HG03460 (cell line): ENCODE results near the gene KMT2B.
"Not testable (repeated sequence)": the region's sequence is repeated elsewhere in the genome, so short reads cannot be mapped to it uniquely, and the experiment has no call there.

Experiments
- ATAC-seq: cut with Tn5 transposase; IDR thresholded peaks from one replicate; pipeline ENCODE4 v1.9.1; 2021; ENCODE audit not compliant: unreplicated experiment

The KMT2B gene

DNA sequence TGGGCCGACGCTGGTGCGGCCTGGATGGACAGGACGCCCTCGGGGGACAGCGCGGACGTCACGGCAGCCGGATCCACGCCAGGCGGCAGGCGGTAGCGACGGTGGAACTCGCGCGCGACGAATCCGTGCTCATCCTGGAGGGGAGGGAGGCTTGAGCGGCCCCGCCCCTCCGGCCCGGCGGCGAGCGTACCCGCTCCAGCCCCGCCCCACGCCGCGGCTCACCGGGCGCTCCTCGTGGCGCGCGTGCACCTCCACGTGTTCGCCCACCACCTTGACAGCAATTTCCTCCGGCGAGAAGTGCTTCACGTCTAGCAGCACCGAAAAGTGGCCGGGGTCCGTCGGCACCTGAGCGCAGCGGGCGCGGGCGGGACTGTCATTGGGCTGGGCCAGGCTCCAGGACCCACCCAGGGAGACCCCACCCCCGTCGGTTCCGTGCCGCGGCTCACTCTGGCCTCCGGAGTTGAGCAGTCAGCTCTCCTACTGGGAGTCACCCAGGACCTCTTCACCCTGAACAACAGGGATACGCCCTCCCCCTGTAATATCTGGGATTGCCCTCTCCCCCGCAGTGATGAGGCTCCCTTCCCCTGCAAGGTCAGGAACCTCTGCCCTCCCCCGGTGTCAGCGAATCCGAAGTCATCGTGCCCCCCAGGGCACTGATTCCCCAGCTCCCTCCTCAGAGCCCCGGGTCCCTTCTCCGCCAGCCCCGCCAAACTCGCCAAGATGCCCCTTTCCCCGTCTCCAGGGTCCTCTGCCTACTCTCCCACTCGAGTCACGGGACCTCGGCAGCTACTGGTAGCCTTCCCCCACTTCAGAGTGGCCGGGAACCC is 38.0 kb downstream of the KMT2B start:
- ATAC-seq: no peak

DNA sequence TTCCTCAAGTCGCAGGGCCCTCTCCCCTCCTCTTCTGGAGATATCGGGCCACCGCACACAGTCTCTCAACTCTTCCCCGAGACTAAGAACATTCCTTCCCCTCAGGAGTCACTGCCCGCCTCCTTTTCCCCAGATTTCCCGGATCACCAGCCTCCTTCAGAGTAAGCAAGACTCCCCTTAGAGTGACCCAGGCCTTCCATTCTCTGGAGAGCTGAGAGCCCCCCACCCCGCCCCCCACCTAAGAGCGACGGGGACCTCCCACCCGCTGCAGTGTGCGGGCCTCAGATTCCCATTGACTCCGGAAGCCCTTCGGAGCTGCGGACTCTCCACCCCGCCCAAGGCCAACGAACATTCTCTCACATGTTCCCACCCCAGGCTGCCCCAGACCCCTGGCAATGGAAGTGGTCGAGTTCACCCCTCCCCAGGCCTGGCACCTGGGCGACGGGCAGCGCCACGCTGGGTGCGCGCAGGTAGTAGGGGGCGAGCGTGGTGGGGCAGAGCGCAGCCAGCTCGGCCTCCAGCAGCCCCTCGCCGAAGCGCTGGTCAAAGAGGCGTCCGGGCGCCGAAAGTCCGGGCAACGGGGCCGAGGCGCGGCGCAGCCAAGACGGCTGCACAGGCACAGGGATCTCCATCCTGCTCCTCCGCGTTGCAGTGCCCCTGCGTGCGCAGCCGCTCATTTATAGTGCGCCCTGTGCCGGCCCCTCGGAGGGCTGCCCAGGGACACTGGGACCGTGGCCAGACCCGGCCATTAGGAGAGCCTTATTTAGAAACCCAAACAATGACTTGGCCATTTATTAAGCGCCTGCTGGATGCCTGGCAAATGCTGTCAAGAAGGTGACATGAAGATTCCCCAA is 38.8 kb downstream of the KMT2B start, which contains the start of gene HSPB6:
TSS of gene HSPB6 (minus strand) at position 653 of the 854 bp plus-strand sequence. CDS start at position 632, 21 bp downstream.
- ATAC-seq: no peak

DNA sequence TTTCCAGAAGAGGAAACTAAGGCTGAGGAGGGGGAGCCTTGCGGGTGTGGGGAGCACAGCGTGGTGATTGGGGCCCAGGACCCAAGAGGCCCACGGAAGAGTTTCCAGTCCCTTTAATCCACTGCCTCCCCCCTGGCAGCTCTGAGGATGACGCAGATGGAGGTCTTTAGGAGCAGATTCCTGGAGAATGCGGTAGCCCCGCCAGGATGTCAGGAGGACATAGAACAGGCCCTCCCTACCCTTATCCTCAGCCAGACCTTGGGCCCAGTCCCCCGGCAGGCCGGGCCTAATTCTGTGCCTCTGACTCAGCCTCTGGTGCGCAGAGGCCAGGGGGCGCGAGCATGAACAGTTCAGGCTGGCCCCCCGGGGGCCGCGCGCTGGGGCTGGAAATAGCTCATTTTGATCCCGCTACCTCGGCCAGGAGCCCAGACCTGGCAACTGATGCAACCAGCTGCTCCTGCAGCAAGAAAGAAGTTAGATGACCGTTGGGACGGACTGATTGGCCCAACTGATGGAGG is 39.5 kb downstream of the KMT2B start:
- no peak for ATAC-seq

DNA sequence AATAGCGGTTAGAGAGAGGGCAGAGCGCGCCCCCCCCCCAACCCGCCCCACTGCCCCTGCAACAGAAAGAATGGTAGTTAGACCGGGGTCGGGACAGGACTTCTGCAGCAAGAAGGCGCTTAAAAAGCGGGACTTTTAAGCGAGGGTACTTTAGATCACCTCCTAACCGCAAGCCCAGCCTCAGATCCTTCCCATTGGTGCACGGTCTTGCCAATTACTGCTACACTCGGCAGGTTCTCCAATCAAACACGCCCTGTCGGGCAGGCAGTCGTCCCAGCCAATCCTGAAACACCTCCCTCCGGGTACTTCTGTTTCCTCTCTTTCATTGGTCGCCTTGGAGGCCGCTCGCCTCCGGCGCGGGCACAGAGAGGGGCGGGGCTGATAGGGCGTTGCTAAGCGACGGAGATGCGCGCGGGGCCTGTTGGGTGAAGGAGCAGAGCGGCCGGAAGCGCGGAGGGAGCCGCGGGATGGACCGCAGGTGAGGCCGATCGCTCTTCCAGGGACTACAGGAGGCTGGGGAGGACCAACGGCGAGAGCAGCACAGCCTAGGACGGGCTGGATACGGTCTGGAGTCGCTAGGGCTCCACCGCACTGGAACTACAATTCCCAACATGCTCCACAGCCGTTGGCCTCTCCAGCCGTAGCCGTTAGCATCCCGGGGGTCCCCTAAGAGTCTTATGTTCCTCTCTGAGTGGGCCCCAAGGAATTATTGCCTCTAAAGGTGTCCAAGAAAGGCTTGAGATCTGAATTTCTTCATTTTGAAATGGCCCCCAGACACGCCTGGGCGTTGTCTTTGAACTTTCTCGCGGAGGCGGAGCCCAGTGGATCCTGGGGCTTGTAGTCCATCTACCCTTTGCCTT is 40.2 kb downstream of the KMT2B start, which contains the start of gene PROSER3:
TSS of gene PROSER3 (plus strand) at position 428 of the 860 bp plus-strand sequence. CDS start at position 468, 40 bp downstream.
- ATAC-seq: peak; percentile 95

DNA sequence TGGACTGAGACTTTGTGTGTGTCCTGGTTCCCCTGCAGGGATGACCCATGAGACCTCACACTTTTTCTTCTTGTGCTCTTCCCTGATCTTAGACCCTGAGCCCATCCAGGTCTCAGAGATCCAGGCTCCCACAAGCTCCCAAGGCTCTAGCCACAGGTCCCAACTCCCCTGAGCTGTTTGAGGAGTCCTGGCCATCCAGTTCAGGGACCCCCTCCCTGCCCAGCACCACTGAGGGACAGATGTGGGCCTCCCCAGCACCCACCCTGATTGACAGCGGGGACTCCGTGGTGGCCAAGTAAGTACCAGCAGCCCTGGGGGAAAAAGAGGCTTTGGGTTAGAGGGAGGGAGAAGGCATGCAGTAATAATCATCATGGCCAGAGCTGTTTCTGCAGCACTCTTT is 41.9 kb downstream of the KMT2B start:
- ATAC-seq: no peak

DNA sequence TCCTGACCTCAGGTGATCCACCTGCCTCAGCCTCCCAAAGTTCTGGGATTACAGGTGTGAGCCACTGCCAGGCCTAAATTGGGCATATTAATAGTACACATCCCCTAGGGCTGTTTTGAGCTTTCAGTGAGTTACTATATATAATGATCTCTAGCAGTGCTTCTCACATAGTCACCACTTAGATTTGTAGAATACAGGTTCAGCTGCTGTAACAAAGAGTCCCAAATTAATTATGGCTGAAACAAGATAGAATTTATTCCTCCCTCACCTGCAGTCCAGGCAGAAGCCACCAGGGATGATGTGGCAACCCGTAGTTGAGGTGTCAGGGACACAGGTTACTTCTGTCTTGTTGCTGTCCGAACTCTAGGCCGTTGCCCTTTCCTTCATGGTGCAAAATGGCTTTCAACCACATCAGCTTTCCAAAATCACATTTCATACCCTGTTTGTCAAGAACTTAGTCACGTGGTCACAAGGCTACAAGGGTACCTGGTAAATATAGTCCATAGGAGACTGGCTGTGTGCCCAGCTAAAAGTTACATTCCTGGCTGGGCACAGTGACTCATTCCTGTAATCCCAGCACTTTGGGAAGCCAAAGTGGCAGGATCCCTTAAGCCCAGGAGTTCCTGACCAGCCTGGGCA is 43.0 kb downstream of the KMT2B start:
- no peak for ATAC-seq

DNA sequence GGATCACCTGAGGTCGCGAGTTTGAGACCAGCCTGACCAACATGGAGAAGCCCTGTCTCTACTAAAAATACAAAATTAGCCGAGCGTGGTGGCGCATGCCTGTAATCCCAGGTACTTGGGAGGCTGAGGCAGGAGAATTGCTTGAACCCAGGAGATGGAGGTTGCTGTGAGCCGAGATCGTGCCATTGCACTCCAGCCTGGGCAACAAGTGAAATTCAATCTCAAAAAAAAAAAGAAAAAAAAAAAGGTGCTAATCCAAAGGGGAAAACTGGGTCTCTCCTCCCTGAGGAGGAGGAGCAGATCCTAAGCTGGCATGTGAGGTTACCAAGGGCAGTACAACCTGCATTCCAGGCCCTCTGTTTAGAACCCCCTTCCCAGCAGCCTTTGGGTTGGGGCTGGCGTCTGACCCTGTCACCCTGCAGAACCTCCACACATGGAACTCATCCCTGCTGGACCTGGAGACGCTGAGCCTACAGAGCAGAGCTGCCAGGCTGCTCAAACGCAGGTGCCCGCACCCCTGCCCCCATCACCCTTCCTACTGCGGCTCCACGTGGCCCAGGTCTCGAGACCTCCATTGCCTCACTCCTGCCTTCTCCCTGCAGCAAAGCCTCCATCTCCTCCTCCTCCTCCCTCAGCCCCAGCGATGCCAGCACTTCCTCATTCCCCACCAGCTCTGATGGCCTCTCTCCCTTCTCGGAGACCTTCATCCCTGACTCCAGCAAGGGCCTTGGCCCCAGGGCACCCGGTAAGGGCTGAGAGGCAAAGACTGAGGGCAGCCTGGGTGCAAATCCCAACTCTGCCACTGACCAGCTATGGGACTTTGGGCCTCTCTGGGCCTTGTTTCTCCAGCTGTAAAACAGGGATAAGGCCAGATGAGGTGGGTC is 46.9 kb downstream of the KMT2B start:
- ATAC-seq: no peak

DNA sequence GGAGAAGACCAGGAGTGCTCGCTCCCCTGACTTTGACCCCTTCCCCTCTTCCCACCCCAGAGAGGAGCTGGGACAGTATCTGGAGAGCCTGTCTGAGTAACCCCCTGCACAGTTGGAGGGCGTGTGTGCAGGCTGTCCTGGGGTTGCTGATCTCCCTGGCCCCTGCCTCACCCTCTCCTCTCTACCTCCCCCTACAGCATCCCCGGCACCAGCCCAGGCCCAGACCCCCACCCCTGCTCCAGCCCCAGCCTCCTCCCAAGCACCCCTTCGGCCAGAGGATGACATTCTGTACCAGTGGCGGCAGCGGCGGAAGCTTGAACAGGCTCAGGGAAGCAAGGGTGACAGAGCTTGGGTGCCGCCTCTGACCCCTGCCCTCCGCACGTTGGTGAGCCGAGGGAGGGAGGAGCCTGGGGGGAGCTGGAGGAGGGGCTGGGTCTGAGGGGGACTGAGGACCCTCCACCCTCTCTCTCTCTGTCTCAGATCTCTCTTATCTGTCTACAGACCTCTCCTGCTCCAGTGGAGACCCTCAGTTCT is 48.8 kb downstream of the KMT2B start:
- no peak for ATAC-seq

DNA sequence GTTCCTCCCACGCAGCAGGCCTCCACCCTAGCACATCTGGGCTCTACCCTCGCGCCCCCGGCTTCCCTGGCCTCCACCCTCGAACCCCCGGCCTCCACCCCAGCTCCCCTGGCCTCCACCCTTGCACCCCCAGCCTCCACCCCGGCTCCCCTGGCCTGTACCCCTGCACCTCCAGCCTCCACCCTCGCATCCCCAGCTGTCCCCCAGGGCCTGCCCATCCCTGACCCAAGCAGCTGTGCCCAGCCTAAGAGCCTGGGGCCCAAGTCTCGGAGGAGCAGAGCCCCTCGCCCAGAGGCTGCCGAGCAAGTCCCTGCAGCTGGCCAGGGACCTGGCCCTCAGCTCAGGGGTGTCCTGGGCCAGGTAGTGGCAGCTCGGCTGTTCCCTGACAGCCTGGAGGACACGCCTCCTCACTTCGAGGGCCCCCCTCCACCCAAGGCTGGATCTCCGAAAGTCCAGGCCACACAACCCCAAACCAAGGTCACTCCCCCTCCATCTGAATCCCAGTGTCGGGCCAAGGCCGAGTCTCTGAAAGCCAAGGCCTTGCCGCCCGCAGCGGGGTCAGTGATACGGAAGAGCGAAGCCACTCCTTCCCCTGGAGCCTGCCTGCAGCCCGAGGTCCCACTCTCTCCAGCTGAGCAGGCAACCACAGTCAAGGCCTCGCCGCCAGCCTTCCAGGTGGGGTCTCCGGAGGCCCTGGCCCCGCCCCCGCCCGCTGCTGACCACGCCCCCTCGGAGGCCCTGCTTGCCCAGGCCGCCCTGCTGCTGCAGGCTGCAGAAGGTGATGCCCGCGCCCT is 49.7 kb downstream of the KMT2B start:
- ATAC-seq: no peak

DNA sequence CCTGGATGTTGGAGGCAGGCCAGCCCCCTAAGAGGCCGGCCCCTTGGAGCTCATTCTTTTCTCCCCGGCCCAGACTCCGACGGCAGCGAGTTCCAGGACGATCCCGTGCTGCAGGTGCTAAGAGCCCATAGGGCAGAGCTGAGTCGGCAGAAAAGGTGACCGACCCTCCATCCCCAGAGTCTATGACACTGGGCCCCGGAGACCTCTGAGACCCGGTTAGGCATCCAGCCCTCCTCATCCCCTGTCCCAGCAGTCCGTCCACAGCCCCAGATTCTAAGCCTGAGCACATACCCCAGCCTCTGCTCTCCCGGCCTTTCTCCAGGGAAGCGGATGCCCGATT is 50.2 kb downstream of the KMT2B start:
- ATAC-seq: no peak

DNA sequence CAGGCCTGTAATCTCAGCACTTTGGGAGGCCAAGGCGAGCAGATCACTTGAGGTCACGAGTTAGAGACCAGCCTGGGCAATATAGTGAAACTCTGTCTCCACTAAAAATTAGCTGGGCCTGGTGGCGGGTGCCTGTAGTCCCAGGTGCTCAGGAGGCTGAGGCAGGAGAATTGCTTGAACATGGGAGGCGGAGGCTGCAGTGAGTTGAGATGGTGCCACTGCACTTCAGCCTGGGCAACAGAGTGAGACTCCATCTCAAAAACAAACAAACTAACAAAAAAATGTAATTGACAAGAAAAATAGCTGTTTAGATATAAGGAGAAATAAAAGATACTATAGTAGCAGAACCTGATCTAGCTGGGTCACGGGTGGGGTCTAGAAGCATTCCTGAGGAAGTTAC is 54.6 kb downstream of the KMT2B start:
- ATAC-seq: not testable (repeated sequence)

DNA sequence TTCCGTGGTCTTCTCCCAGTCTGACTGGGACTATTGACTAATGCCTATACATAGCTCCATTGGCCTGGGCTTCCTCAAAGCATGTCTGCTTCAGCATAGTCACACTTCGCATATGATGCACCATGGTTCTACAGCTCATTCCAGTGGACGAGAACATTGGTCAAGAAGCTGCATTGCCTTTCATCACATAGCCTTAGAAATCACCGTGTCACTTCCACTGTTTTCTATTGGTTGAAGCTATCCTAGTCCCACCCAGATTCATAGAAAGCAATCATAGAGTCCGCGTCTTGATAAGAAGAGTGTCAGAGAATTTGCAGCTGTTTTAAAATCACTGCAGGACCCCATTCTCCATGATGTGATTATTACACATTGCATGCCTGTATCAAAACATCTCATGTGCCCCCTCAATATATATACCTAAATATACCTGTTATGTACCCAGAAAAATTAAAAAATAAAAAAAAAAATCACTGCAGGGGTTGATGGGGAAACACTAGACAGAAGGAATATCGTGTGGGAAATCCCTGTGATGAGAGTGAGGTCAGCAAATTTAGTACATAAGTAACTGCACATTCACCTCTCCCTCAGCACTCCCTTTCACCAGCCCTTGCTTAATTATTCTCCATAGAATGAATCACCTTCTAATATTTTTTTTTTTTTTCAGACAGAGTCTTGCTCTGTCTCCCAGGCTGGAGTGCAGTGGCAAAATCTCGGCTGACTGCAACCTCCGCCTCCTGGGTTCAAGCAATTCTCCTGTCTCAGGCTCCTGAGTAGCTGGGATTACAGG is 55.4 kb downstream of the KMT2B start:
- ATAC-seq: no peak

DNA sequence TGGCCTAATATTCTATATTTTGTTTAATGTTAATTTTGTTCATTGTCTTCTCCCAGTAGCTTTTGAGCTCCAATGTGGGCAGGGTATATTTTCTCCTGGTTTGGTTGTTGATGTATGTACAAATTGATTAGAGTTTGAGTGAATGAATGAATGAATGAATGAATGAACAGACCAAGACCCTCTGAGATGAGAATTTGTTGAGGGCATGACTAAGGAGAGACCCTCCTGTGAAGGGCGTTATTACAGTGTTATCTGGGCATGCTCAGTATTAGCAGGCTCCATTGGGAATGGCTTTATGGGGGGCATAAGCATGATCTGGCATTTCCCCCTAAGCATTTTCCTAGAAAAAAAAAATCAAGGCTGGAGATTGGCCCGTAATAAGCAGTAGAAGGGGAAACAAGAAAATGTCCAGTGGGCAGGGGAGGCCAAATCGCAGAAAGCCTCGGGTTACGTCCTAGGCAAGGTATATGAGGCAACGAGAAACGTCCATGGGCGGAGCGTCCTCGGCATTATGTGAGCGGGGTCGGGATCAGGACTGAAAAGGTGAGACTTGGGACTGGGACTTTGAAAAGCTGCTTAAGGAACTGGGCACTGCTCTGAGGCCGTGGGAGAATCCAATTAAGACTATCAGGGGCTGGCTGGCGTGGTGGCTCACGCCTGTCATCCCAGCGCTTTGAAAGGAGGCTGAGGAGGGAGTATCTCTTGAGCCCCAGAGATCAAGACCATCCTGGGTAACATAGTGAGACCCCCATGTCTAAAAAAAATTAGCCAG is 56.7 kb downstream of the KMT2B start:
- ATAC-seq: no peak

DNA sequence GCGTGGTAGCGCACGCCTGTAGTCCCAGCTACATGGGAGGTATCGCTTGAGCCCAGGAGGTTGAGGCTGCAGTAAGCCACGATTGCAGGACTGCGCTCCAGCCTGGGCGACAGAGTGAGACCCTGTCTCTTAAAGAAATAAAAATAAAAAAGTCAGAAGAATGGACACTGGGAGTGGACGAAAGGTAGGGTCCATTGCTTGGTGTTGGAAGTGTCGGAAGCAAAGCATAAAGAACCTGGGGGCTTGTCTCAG is 57.2 kb downstream of the KMT2B start:
- no peak for ATAC-seq

DNA sequence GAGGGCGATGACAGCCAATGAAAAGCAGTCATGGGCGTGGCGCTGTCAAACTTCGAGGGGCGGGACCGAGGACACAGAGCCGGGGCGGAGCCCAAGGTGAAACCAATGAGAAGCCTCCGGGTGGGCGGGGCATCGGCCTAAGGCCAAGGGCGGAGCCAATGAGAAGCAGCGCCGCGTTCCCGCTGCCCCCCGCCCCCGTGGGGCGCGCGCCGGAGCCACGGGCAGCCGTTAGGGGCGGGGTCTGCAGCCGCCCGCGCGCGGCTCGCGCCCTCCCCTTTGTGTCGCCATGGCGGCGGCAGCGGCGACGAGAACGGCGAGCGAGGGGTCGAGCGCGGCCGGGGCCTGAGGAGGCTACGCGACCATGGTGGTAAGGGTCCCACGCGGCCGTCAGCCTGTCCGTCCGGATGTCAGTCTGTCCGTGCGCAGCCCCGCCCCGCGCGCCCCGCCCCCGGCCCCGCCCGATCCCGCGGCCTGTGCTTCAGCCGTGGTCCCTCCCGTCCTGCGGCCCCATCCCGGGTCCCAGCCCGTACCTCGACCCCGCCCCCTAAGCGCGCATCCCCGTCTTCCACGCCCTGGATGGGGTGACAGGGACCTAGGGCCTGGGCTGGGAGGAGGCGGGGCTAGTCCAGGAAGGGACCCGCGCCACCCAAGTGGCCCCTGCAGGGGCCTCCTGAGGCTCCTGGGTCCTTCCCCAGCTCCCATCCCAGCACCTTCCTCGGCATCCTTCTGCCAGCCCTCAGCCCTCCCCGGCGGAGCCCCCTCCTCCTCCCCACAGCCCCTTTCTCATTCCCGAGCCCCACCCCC is 57.7 kb downstream of the KMT2B start, which contains the start of gene ARHGAP33:
TSS of gene ARHGAP33 (plus strand) at position 267 of the 804 bp plus-strand sequence. CDS start at position 362, 95 bp downstream.
- ATAC-seq: peak; percentile 92
